Transverse colon (tissue), 4 donors: ENCODE results near the gene ENPP6. TPM values are rescaled to one million over a fixed set of nuclear protein-coding genes. Genes with fewer than 3 reads are reported as not detected.

Source experiments
- DNase-seq: peaks from one replicate; pipeline ENCODE4 v3.0.0-alpha.2; 2019
- H3K27ac ChIP-seq, 4 donors: fragments of 200-600 bp; sonication (generic); 2 replicates each; pipeline ENCODE4 v1.5.1; 2016 to 2018; ENCODE audit warnings: inconsistent platforms in 4 of 4
- H3K27me3 ChIP-seq: fragments of 200-600 bp; sonication (generic); 2 replicates; pipeline ENCODE4 v1.5.1; 2017; ENCODE audit warnings: inconsistent platforms
- H3K36me3 ChIP-seq, 4 donors: fragments of 200-600 bp; sonication (generic); 2 replicates each; pipeline ENCODE4 v1.5.1; 2017 to 2019; ENCODE audit warnings: inconsistent platforms in 4 of 4
- H3K4me1 ChIP-seq, 4 donors: fragments of 200-600 bp; sonication (generic); 2 replicates each; pipeline ENCODE4 v1.5.1; 2017 to 2020; ENCODE audit warnings: inconsistent platforms in 4 of 4
- H3K4me3 ChIP-seq, 4 donors: fragments of 200-600 bp; sonication (generic); 1 replicate in 1 of 4; 2 replicates in 3 of 4; pipeline versions ENCODE4 v1.5.1 to v1.6.1; 2017 to 2019; ENCODE audit warnings: inconsistent platforms in 4 of 4
- H3K9me3 ChIP-seq, 2 donors: fragments of 200-600 bp; sonication (generic); 2 replicates each; pipeline ENCODE4 v1.5.1; 2017 to 2019; ENCODE audit warnings: inconsistent platforms in 2 of 2
- CTCF ChIP-seq, 5 experiments: fragments of 200-600 bp in 3 of 5; fragments of 450-650 bp in 2 of 5; sonication (generic) in 3 of 5; IDR thresholded peaks; 1 replicate in 2 of 5; 2 replicates in 3 of 5; pipeline ENCODE4 v1.5.1; 2016 to 2017; ENCODE audit warnings: antibody characterized with exemption in 5 of 5, inconsistent platforms in 3 of 5, mild to moderate bottlenecking in 2 of 5, moderate library complexity in 1 of 5
- EP300 ChIP-seq: sonication (generic); formaldehyde crosslinking; IDR thresholded peaks from one replicate; pipeline ENCODE4 v1.6.1; 2017; ENCODE audit warnings: antibody characterized with exemption, low read depth
- POLR2A ChIP-seq: fragments of 450-650 bp; IDR thresholded peaks from one replicate; pipeline ENCODE4 v1.6.1; 2016; ENCODE audit warnings: antibody characterized with exemption, mild to moderate bottlenecking, moderate library complexity
- POLR2AphosphoS5 ChIP-seq, 3 donors: sonication (generic); formaldehyde crosslinking; IDR thresholded peaks; one replicate each; pipeline ENCODE4 v1.6.1; 2016; ENCODE audit warnings: antibody characterized with exemption in 3 of 3
- WGBS, 2 donors: methylation state at CpG; one replicate each; pipeline ENCODE4 v1.1.5; 2018; ENCODE audit warnings: low coverage in 1 of 2; 5-methylcytosine and 5-hydroxymethylcytosine counted together
- in situ Hi-C, 4 donors: fragments of 200-750 bp; cut with MboI; loops; one replicate each; pipeline versions ENCODE4 v1.15.0 to v1.15.1; 2017; ENCODE audit warnings: low sequenced_read_pairs in 3 of 4, low pct_ligation_motif_present in 1 of 4, low pct_unique_long_range_greater_than_20kb in 1 of 4
- intact Hi-C: fragments of 100-400 bp; cut with DNase I; formaldehyde crosslinking; loops from one replicate; pipeline ENCODE4 v1.15.1; 2023; ENCODE audit warnings: low total_unique reads
- total RNA-seq, 4 donors: library from RNA; depleted of rRNA; stranded (reverse); fragments of >200 nt; gene quantifications; one replicate each; pipeline ENCODE4 v1.1.0, GENCODE V29; 2016

Gene ENPP6
- total RNA-seq, 4 donors from 2014 or later = 0.14 to 0.64 TPM; not detected in 2

GRCh38 chr4:184126800-184127199 is 90.9 kb downstream of the ENPP6 start:
- DNase-seq = no peak
- Histone ChIP-seq H3K27me3 (no peaks in the 10 kb centered on the region), H3K36me3 (no peaks in the 10 kb centered on the region), H3K27ac (no peak overlapping the region), H3K4me1 (no peaks in the 10 kb centered on the region), H3K9me3 (no peaks in the 10 kb centered on the region), H3K4me3 (no peak overlapping the region)
- WGBS, 2 donors = 65 to 87% methylated on average over 4 of the region's 4 CpGs
- intact Hi-C loops = loop anchor here (10.0 kb wide), 1 partner anchor 602 kb away; no protein-coding TSS in a partner anchor
- TF ChIP-seq POLR2A (no peak), POLR2AphosphoS5 (IDR thresholded peaks at IDR 0.05) (no peak), CTCF (IDR thresholded peaks at IDR 0.05) (no peak), EP300 (no peak)
- in situ Hi-C loops = no loop called here

GRCh38 chr4:184122631-184123408 is 94.9 kb downstream of the ENPP6 start:
- intact Hi-C loops = loop anchor here (10.0 kb wide), 1 partner anchor 598 kb away; no protein-coding TSS in a partner anchor
- in situ Hi-C loops = no loop called here
- H3K9me3 ChIP-seq = no peaks in the 10 kb centered on the region
- no peak overlapping the region for H3K4me3 ChIP-seq
- TF ChIP-seq POLR2AphosphoS5 (IDR thresholded peaks at IDR 0.05) (no peak), EP300 (no peak), POLR2A (no peak), CTCF (IDR thresholded peaks at IDR 0.05) (no peak)
- H3K27ac ChIP-seq = no peak overlapping the region
- DNase-seq = no peak
- WGBS, 2 donors = 87 to 100% methylated on average over 1 to 13 of the region's 13 CpGs
- no peaks in the 10 kb centered on the region for H3K27me3 ChIP-seq
- no peaks in the 10 kb centered on the region for H3K36me3 ChIP-seq
- H3K4me1 ChIP-seq = no peaks in the 10 kb centered on the region

GRCh38 chr4:184120549-184121127 is 97.0 kb downstream of the ENPP6 start:
- in situ Hi-C loops = no loop called here
- WGBS, 2 donors = 67 to 88% methylated on average over 1 to 10 of the region's 10 CpGs
- no peaks in the 10 kb centered on the region for H3K4me1 ChIP-seq
- H3K27me3 ChIP-seq = no peaks in the 10 kb centered on the region
- TF ChIP-seq POLR2AphosphoS5 (IDR thresholded peaks at IDR 0.05) (no peak), CTCF (IDR thresholded peaks at IDR 0.05) (no peak), POLR2A (no peak), EP300 (no peak)
- DNase-seq = no peak
- H3K9me3 ChIP-seq = no peaks in the 10 kb centered on the region
- H3K27ac ChIP-seq = no peak overlapping the region
- intact Hi-C loops = loop anchor here (10.0 kb wide), 1 partner anchor 596 kb away; no protein-coding TSS in a partner anchor
- no peaks in the 10 kb centered on the region for H3K36me3 ChIP-seq
- H3K4me3 ChIP-seq = no peak overlapping the region

GRCh38 chr4:184117662-184118199 is 99.9 kb downstream of the ENPP6 start:
- in situ Hi-C loops (no loop called here), intact Hi-C loops (no loop called here)
- Histone ChIP-seq H3K4me3 (no peak overlapping the region), H3K4me1 (no peaks in the 10 kb centered on the region), H3K9me3 (no peaks in the 10 kb centered on the region), H3K27me3 (no peaks in the 10 kb centered on the region), H3K36me3 (no peaks in the 10 kb centered on the region), H3K27ac (no peak overlapping the region)
- WGBS, 2 donors = 90% methylated on average over 10 of the region's 11 CpGs; no CpG with 5 or more reads in 1 of the 2 donors
- TF ChIP-seq POLR2AphosphoS5 (IDR thresholded peaks at IDR 0.05) (no peak), CTCF (IDR thresholded peaks at IDR 0.05) (no peak), EP300 (no peak), POLR2A (no peak)
- no peak for DNase-seq
